HuH-7 (cell line): ENCODE results near the gene PEX11B.
A peak's percentile ranks its signal among the peaks of the same experiment; 100 is the strongest.

ENCODE experiments used
- DNase-seq: peaks from one replicate; pipeline ENCODE4 v3.0.0; 2011; ENCODE audit warnings: low spot score

Gene PEX11B, protein sequence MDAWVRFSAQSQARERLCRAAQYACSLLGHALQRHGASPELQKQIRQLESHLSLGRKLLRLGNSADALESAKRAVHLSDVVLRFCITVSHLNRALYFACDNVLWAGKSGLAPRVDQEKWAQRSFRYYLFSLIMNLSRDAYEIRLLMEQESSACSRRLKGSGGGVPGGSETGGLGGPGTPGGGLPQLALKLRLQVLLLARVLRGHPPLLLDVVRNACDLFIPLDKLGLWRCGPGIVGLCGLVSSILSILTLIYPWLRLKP

GRCh38 chr1:145918144-145918991 is at the start of gene PEX11B:
TSS of gene PEX11B (minus strand) at chr1:145918717. CDS start at chr1:145918688, 29 bp downstream.
- DNase-seq, result peak; percentile 64

GRCh38 chr1:145967288-145967687 is 48.8 kb upstream of the PEX11B start:
- no peak for DNase-seq

DNA sequence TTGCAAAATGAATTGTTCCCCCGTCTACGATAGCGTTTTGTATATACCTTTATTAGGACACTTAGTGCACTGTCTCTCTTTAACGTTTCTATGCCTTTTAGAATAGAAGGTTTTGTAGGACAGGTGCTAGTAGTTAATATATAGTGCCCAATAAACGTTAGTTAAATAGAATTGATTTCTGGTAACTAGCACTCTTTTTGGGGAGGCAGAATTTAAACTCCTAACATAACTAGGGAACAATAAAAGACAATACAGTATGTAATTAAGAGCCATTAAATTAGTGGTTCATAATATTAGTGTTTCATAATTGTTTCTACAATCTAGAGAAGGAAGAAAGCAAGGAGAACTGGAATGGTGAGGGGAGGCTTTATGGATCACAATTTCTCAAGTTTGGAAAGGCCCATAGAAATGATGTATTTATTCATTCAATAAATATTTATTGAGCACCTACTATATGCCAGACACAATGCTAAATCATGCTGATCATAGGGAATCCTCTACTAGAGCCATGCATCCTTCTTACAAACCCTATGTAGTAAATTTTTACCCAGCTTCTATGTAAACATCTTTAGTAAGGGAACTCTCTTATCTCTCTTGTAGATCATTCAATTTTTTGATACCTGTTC is 46.7 kb upstream of the PEX11B start:
- DNase-seq, result no peak

DNA sequence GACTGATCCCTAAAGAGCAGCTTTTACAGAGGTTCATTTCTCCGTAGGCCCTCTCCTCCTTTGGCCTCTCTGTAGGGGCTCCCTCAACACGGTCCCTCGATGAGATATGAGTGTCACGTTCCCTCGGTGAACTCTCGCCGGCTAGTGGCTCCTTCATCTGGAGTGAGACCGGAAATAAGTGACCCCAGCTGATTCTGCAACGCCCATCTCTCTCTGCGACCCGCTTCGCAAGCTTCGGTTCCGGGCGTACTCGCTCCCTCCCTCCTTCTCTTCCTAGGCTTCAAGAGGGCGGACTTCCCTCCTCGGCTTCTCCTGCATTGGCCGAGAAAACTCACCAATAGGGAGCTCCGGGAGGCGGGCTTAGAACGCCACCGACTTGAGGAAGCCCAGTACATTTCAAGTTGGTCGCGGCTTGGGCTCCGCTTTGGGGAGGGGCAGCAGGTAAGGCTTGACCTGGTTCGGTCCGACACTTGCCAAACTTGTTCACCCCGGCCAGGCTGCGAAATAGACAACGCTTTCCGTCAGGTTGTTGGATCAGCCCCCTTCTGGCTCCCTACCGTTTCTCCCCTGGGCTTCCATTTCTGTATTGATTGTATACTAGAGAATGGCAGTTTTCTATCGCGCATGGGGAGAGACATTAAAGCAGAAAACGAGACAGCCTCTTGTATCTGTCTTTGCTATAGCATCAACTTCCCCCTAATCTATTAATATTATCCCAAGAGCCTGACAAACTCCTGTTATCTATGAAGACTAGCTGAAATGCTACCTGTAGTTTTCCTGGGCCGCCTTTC is 46.0 kb upstream of the PEX11B start, which contains the start of the genes ANKRD34A and POLR3GL:
Gene ANKRD34A (minus strand): TSS at position 248 of the 791 bp plus-strand sequence. CDS start 2,816 bp downstream, outside the sequence.
Gene POLR3GL (plus strand): TSS at position 363 of the 791 bp plus-strand sequence. CDS start 10,176 bp downstream, outside the sequence.
- DNase-seq, result peak; percentile 84

DNA sequence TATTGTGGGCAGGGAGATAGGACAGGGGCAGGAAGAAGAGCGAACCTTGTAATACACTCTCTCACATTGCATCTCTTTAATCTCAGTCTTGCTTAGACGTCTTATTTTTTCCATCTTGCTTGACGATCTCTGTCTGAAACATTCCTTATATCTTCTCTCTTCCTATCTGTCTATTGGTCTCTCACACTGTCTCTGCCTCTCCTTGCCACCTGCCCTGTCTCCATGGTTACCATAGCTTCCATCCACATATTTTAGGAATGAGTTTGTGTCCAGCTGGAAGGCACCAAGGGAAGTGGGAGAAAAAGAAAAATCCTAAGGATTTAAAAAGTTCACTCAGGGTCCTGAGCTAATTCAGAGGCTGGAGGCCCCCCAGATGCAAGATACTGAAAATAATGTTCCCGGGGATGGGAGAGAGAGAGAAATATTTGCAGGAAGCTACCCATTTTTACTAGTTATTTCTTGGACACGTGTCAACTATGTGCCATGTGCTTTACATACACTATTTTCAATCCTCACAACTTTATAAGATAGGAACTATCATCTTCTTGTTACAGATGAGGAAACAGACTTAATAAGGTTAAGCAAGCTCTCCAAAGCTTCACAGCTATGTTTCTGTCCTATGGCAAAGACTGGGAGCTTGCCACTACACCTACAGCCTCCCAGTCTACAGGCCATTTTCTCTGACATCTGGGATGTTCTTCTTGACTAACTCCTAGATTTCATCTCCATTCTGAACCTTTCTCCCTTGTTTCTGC is 44.9 kb upstream of the PEX11B start:
- no peak for DNase-seq

GRCh38 chr1:145962157-145963102 is 43.9 kb upstream of the PEX11B start:
- no peak for DNase-seq

GRCh38 chr1:145961425-145962156 is 43.1 kb upstream of the PEX11B start:
- no peak for DNase-seq

DNA sequence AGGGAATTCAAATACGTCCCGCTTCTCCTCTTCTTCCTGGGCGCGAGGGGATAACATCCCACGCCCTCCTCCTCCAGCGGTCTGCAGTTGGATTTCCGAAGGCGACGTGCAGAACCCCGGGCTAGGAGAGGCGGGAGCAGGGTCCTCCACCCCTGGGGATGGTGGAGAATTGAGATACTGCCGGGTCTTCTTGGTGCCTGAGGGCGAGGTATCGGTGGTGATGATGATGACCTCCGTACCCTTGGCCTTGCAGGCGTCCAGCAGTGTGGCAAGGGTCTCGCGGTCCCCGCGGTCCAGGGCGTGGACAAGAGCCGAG is 42.5 kb upstream of the PEX11B start:
- DNase-seq, result no peak

- peak; percentile 86 for DNase-seq
These were observed 42.1 kb upstream of the PEX11B start for GRCh38 chr1:145960468-145961108.

DNA sequence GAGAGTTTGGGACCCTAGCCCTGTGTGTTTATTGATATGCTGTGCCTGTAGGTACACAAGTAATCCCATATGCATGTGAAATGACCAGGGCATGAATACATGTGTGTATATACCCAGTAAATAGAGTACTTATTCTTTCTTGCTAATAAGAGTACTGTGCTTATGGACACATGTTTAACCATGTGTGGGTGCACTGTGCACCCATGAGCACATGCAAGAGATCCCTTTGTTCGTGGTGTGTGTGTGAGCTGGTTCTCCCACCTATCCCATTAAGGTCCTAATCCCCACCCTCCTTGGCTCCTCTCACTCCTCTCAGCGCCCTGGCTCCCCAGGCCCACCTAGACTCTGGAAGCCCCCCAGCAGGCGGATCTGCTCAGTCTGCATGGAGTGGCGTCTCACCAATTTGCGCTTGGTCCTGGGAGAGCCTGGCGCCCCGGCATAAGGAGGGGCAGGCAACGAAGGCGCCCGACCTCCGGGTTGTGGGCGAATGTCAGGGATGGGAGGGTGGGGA is 41.5 kb upstream of the PEX11B start:
- DNase-seq, result no peak

DNA sequence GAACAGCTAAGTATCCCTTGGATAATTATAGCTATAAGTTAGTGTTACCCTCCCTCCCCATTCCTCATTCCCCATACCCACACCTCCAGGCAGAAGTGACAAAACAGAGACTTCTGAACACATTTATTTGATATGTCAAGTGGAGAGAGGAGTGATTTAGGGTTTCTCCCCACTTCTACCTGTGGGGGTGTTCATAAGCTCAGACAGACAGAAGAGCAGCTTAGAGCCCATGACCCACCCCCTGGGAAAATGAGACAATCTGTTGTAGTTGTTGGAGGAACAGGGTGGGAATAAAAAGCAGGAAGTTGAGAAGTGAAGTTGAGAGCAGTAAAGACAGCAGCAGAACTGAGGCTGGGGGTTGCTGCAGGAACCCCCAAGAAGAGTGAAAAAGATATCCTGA is 40.8 kb upstream of the PEX11B start:
- DNase-seq, result no peak

- no peak for DNase-seq
These were observed 40.2 kb upstream of the PEX11B start for GRCh38 chr1:145958734-145959133.

DNA sequence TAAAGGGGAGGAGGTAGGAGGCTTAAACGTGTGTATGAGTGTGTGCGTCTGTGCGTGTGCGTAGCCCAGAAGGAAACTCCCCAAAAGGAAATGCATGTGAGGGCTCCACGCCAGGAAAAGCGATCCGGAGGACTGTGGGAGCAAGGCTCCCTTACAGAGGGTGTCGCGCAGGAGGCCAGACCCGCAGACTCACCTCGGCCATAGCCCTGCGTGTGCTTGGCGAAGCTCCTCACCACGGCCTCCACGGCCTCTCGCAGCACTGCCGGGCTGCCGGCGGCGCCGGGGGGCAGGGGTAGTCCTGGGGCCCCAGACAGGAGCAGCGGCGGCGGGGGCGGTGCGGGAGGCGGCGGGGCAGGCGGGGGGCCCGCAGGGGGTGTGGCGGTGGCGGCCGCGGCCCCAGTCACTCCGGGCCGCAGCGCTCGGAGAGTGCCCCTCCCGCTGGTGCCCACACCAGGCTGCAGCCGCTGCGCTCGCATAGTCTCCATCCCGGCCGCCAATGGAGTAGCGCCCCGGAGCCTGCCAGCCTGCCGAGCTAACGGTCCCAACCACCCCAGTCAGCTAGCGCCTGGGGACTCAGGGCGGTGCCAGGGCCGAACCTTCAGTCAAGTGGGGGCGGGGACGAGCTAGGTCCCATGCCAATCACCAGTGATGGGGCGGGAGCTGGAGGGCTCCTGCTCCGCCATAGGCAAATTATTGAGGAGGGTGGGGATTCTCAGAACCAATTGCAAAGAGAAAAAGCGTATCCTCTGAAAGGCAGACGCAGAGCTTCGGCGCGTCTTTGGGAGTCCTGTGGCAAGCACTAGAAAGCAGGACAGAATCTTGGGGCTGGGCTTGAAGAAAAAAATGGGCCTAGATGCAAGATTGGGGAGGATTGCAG is 39.2 kb upstream of the PEX11B start, which contains the start of gene LIX1L:
Gene LIX1L (minus strand): TSS at position 575 of the 877 bp plus-strand sequence. CDS start 90 bp downstream, at position 485.
- DNase-seq, result peak; percentile 94

DNA sequence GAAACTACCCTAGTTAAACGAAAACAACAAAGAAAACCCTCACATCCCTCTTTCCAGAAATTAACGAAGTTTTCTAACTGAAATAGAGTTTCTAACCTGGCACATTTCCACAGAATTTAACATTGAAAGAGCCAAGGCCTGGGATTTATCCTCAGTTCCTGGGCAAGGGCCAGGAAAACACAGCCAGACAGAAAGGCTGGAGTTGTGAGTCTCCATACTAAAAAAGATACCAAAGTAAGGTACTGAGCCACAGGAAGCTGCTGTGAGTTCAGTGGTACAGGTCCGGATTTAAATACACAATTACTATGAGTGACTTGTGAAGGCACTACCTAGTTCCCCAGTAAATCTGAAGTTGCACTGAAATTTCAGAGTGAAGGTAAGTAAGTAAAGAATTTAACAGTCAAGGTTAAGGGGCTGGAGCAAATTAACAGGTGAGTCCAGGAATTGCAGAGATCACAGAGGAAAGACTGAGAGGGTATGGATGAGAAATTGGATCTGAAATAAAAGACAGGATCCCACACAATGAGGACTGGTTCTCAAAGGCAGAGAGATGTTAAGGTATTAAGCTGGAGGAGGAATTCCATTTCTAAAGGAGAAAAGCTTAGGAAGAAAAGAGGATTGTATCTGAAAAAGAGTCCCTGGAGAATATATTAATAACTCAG is 38.4 kb upstream of the PEX11B start:
- no peak for DNase-seq

DNA sequence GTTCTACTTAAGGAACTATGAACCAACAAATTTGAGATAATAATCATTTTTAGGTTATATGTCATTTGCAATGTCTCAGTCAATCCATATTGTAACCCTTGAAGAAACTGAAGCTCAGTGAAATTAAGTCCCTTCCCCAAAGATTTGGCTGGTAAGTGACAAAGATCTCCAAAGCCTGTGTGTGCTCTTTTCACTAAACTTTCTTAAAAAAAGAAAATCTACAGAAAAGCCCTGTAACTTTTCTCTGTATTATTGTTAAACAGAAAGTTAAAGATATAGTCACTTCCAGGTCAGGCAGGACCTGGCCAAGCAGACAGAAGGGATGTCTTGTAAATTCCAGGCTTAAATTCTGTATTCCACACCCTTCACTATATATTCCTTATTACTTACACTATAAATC is 37.8 kb upstream of the PEX11B start:
- DNase-seq, result no peak

DNA sequence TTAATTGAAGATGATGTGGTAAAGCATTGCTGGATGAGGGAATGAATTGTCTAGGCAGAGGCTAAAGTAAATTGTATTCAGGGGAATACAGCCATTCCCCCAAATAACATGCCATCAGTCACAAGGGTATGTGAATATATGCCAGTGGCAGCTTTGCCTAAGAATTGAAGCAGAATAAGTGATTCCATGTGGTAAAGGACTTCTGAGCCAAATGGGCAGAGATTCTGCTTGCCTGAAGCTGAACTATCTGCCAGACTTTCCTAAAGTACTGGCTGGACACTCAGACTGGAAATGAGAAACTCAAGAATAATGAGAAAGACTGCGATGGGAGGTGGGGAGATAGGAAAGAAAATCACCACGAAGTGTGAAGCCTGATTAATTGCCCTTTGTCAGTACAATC is 36.9 kb upstream of the PEX11B start:
- no peak for DNase-seq

DNA sequence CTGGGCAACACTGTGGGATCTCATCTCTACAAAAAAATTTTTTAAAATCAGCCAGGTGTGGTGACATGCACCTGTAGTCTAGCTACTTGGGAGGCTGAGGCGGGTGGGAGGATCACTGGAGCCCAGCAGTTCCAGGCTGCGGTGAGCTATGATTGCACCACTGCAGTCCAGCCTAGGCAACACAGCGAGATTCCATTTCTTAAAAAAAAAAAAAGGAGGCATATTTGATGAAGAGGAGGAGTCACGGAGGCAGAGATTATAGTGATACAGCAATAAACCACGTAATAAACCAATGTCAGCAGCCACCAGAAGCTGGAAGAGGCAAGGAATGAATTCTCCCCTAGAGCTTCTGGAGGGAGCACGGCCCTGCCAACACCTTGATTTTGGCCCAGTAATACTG is 35.3 kb upstream of the PEX11B start:
- DNase-seq, result no peak
